Astrocyte (in vitro differentiated cells and primary cell): ENCODE measurements around the gene AK5. TPM values are rescaled to one million over a fixed set of nuclear protein-coding genes. Genes with fewer than 3 reads are reported as not detected.
A peak's percentile ranks its signal among the peaks of the same experiment; 100 is the strongest.

Experiments
- DNase-seq: peaks from one replicate; pipeline ENCODE4 v3.0.0-alpha.2; 2010; ENCODE audit warnings: low read depth
- FAIRE-seq: peaks from 2 replicates; lab custom pipeline; 2011; peaks lifted over from hg19 to GRCh38; lab: Jason Lieb, UNC
- H2AFZ ChIP-seq: 2 replicates; pipeline ENCODE4 v1.6.0; 2012; ENCODE audit warnings: low read depth, low read length, inconsistent platforms
- H3K27ac ChIP-seq: 2 replicates; pipeline ENCODE4 v1.5.1; 2011; ENCODE audit warnings: low read depth, low read length, inconsistent platforms
- H3K27me3 ChIP-seq: 2 replicates; pipeline ENCODE4 v1.6.0; 2011; ENCODE audit warnings: low read length, inconsistent platforms; ENCODE audit not compliant: insufficient read depth
- H3K36me3 ChIP-seq: 2 replicates; pipeline ENCODE4 v1.5.1; 2011; ENCODE audit warnings: low read length, inconsistent platforms; ENCODE audit not compliant: insufficient read depth
- H3K4me1 ChIP-seq: 2 replicates; pipeline ENCODE4 v1.5.1; 2011; ENCODE audit warnings: low read length, inconsistent platforms; ENCODE audit not compliant: insufficient read depth
- H3K4me2 ChIP-seq: 2 replicates; pipeline ENCODE4 v1.6.0; 2012; ENCODE audit warnings: low read length, inconsistent platforms
- H3K4me3 ChIP-seq: 2 replicates; pipeline ENCODE4 v1.5.1; 2011; ENCODE audit warnings: low read depth, mild to moderate bottlenecking, low read length, inconsistent platforms; ENCODE audit not compliant: insufficient read depth
- H3K79me2 ChIP-seq: 2 replicates; pipeline ENCODE4 v1.6.0; 2012; ENCODE audit warnings: mild to moderate bottlenecking, low read length, inconsistent platforms; ENCODE audit not compliant: insufficient read depth
- H3K9ac ChIP-seq: 2 replicates; pipeline ENCODE4 v1.6.0; 2012; ENCODE audit warnings: mild to moderate bottlenecking, low read length, inconsistent platforms
- H3K9me3 ChIP-seq: 2 replicates; pipeline ENCODE4 v1.5.1; 2012; ENCODE audit warnings: low read depth, mild to moderate bottlenecking, low read length, inconsistent platforms; ENCODE audit not compliant: insufficient read depth
- H4K20me1 ChIP-seq: 2 replicates; pipeline ENCODE4 v1.6.0; 2012; ENCODE audit warnings: low read length, inconsistent platforms; ENCODE audit not compliant: insufficient read depth
- H3K27ac Mint-ChIP-seq: one replicate; pipeline ENCODE4 v1.8.0; 2021; ENCODE audit warnings: mild to moderate bottlenecking, mixed read lengths; ENCODE audit not compliant: unreplicated experiment
- H3K27me3 Mint-ChIP-seq: one replicate; pipeline ENCODE4 v1.8.0; 2021; ENCODE audit warnings: low read depth, mixed read lengths; ENCODE audit not compliant: unreplicated experiment
- H3K36me3 Mint-ChIP-seq: one replicate; pipeline ENCODE4 v1.8.0; 2021; ENCODE audit warnings: low read depth, mixed read lengths; ENCODE audit not compliant: unreplicated experiment
- H3K4me1 Mint-ChIP-seq: one replicate; pipeline ENCODE4 v1.8.0; 2021; ENCODE audit warnings: low read depth, mixed read lengths; ENCODE audit not compliant: unreplicated experiment
- H3K4me3 Mint-ChIP-seq: one replicate; pipeline ENCODE4 v1.8.0; 2021; ENCODE audit warnings: mild to moderate bottlenecking, moderate library complexity, mixed read lengths; ENCODE audit not compliant: unreplicated experiment
- H3K9me3 Mint-ChIP-seq: one replicate; pipeline ENCODE4 v1.8.0; 2021; ENCODE audit warnings: mild to moderate bottlenecking, mixed read lengths; ENCODE audit not compliant: unreplicated experiment
- EZH2 ChIP-seq: IDR thresholded peaks from 2 replicates; pipeline ENCODE4 v1.6.1; 2012; ENCODE audit warnings: mild to moderate bottlenecking, low read length, inconsistent platforms; ENCODE audit not compliant: insufficient read depth
- total RNA-seq: library from RNA; stranded (reverse); gene quantifications from 2 replicates; pipeline ENCODE4 v1.2.1, GENCODE V29; 2021
- TF ChIP-seq, protein P1 (sequence below): IDR thresholded peaks from 2 replicates; pipeline ENCODE4 v1.5.1; 2011; ENCODE audit warnings: low read depth, mild to moderate bottlenecking, inconsistent platforms, low read length, moderate library complexity; ENCODE audit not compliant: insufficient read depth

AK5 gene
- total RNA-seq, 1 donor from 2014 or later, result 4.4 TPM

DNA sequence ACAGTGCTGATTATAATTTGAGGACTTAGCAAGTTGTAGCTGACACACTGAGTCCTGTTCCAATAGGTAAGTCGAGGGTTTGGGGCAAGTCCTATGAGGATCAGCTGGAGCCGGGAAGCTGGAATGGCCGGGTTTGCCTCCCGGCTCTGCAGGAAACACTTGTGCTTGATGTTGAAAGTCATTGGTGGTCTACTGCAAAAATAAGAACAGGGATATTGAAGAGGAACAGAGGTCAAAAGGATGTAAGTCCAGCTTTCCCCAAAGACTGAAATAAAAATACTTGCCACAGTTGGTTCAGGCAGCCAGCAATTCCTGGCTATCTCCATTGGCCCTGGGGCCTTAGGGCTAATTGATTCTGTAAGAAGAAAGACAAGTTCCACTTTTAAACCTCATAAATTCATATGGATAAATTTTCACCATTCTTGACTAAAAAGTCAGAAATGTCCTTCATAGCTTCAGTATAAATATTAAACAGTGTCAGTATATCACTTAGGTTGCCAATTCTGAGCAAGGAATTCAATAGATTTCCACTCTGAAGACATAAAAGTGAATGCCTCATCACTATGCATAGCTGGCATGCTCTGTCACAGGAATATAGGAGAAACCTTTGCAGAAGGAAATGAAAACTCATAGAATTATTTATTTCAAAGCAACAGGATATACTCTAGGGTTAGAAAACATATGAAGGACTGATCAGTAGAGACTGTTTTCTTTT lies 165.2 kb downstream of the AK5 start:
- H3K79me2 ChIP-seq, result no peaks in the 10 kb centered on the region
- no peaks in the 10 kb centered on the region for H3K9me3 ChIP-seq
- H4K20me1 ChIP-seq, result no peaks in the 10 kb centered on the region
- FAIRE-seq (peak; percentile 80), DNase-seq (no peak)
- no peak overlapping the region for H3K4me2 ChIP-seq
- H3K36me3 ChIP-seq, result no peaks in the 10 kb centered on the region
- no peaks in the 10 kb centered on the region for H3K36me3 Mint-ChIP-seq
- no peaks in the 10 kb centered on the region for H3K27me3 Mint-ChIP-seq
- no peak overlapping the region for H3K4me3 ChIP-seq
- H3K4me1 Mint-ChIP-seq, result peaks cover 7% of the 10 kb centered on the region
- no peak overlapping the region for H2AFZ ChIP-seq
- no peaks in the 10 kb centered on the region for H3K4me1 ChIP-seq
- no peaks in the 10 kb centered on the region for H3K27me3 ChIP-seq
- no peak overlapping the region for H3K9ac ChIP-seq
- TF ChIP-seq, protein P1, sequence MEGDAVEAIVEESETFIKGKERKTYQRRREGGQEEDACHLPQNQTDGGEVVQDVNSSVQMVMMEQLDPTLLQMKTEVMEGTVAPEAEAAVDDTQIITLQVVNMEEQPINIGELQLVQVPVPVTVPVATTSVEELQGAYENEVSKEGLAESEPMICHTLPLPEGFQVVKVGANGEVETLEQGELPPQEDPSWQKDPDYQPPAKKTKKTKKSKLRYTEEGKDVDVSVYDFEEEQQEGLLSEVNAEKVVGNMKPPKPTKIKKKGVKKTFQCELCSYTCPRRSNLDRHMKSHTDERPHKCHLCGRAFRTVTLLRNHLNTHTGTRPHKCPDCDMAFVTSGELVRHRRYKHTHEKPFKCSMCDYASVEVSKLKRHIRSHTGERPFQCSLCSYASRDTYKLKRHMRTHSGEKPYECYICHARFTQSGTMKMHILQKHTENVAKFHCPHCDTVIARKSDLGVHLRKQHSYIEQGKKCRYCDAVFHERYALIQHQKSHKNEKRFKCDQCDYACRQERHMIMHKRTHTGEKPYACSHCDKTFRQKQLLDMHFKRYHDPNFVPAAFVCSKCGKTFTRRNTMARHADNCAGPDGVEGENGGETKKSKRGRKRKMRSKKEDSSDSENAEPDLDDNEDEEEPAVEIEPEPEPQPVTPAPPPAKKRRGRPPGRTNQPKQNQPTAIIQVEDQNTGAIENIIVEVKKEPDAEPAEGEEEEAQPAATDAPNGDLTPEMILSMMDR, result no peak
- TF ChIP-seq EZH2, result no peak
- no peak overlapping the region for H3K27ac Mint-ChIP-seq
- H3K27ac ChIP-seq, result no peak overlapping the region
- peaks cover 7% of the 10 kb centered on the region for H3K9me3 Mint-ChIP-seq
- no peak overlapping the region for H3K4me3 Mint-ChIP-seq

DNA sequence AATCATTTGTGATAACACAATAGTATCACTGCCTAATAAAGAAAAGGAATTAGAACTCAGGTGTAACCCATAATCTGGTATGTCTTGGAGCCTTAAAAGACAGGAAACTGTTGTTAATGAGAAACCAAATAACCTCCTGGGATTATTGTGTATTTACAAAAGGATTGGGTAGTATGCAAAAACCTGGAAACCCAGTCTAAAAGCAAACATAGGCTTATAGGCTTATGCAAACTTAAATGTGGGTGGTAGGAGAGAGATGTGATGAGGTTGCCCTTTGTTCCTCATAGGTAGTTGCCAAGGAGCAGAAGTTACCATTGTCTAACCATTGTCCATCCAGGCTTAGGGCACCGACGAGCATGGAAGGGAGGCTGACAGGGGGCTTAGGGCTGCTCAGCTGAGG lies 165.8 kb downstream of the AK5 start:
- H3K79me2 ChIP-seq, result no peaks in the 10 kb centered on the region
- H3K4me3 ChIP-seq, result no peak overlapping the region
- H3K36me3 ChIP-seq, result no peaks in the 10 kb centered on the region
- no peak overlapping the region for H3K4me3 Mint-ChIP-seq
- no peak overlapping the region for H3K27ac Mint-ChIP-seq
- peaks cover 7% of the 10 kb centered on the region for H3K9me3 Mint-ChIP-seq
- no peaks in the 10 kb centered on the region for H3K27me3 ChIP-seq
- no peaks in the 10 kb centered on the region for H3K4me1 ChIP-seq
- no peaks in the 10 kb centered on the region for H3K27me3 Mint-ChIP-seq
- H3K4me1 Mint-ChIP-seq, result peaks cover 7% of the 10 kb centered on the region
- no peaks in the 10 kb centered on the region for H3K36me3 Mint-ChIP-seq
- H3K4me2 ChIP-seq, result no peak overlapping the region
- H2AFZ ChIP-seq, result no peak overlapping the region
- FAIRE-seq (no peak), DNase-seq (no peak)
- H4K20me1 ChIP-seq, result no peaks in the 10 kb centered on the region
- no peak overlapping the region for H3K27ac ChIP-seq
- no peak for TF ChIP-seq EZH2
- TF ChIP-seq, protein P1, result no peak
- H3K9me3 ChIP-seq, result no peaks in the 10 kb centered on the region
- H3K9ac ChIP-seq, result no peak overlapping the region

DNA sequence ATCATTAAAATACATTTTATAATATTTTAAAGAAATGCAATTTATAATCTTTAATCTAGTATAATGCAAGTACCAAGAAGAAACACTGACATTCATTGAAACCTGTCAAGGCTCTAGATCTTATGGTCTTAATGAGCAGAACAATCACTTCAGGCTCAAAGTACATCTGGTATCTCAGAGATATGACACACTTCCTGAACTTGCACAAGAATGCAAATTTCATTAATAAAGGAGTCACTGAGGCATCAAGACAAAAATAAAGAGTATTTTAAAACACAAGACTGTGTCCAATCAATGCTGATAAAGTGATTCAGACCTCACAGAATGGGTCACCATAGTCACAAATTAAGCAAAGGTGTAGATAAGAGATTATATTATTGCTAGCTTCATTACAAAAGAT lies 178.1 kb downstream of the AK5 start:
- peaks cover 10% of the 10 kb centered on the region for H3K9me3 Mint-ChIP-seq
- H3K36me3 Mint-ChIP-seq, result no peaks in the 10 kb centered on the region
- TF ChIP-seq, protein P1, result no peak
- TF ChIP-seq EZH2, result no peak
- no peak overlapping the region for H3K4me3 Mint-ChIP-seq
- Histone ChIP-seq H3K27me3 (no peaks in the 10 kb centered on the region), H4K20me1 (no peaks in the 10 kb centered on the region), H3K4me1 (no peaks in the 10 kb centered on the region), H3K36me3 (no peaks in the 10 kb centered on the region), H2AFZ (no peak overlapping the region), H3K9me3 (no peaks in the 10 kb centered on the region), H3K27ac (no peak overlapping the region), H3K9ac (no peak overlapping the region), H3K4me2 (no peak overlapping the region), H3K79me2 (no peaks in the 10 kb centered on the region), H3K4me3 (no peak overlapping the region)
- FAIRE-seq (no peak), DNase-seq (peak; percentile 35)
- H3K27ac Mint-ChIP-seq, result no peak overlapping the region
- peaks cover 6% of the 10 kb centered on the region for H3K27me3 Mint-ChIP-seq
- no peaks in the 10 kb centered on the region for H3K4me1 Mint-ChIP-seq
